Natural killer cell treated with Interleukin-12 subunit alpha and Interleukin-12 subunit beta and Interleukin-15 and Interleukin-18, amount 100 ng/mL, for 72 hours (primary cell): ENCODE data around the gene TAF13. TPM values are rescaled to one million over a fixed set of nuclear protein-coding genes. Genes with fewer than 3 reads are reported as not detected.

Experiments used
- ATAC-seq, 2 donors: fragments of 150-1000 bp; cut with Tn5 transposase in 1 of 2; sonication (Bioruptor Pico), chemical (Tn5 transposase) in 1 of 2; 2 replicates each; pipeline ENCODE4 v1.10.0; 2021
- DNase-seq: peaks from one replicate; pipeline ENCODE4 v3.0.0; 2022; ENCODE audit warnings: low spot score
- H3K27ac Mint-ChIP-seq, 2 donors: 1 replicate in 1 of 2; 2 replicates in 1 of 2; pipeline ENCODE4 v1.8.0; 2022; ENCODE audit warnings: mixed read lengths in 2 of 2, mild to moderate bottlenecking in 1 of 2, moderate library complexity in 1 of 2
- H3K27me3 Mint-ChIP-seq, 2 donors: 1 replicate in 1 of 2; 2 replicates in 1 of 2; pipeline ENCODE4 v1.8.0; 2022; ENCODE audit warnings: mixed read lengths in 2 of 2
- H3K36me3 Mint-ChIP-seq: one replicate; pipeline ENCODE4 v1.8.0; 2022; ENCODE audit warnings: mixed read lengths
- H3K4me1 Mint-ChIP-seq, 2 donors: 1 replicate in 1 of 2; 2 replicates in 1 of 2; pipeline ENCODE4 v1.8.0; 2022; ENCODE audit warnings: low read depth in 2 of 2, mixed read lengths in 2 of 2, mild to moderate bottlenecking in 1 of 2
- H3K4me3 Mint-ChIP-seq: one replicate; pipeline ENCODE4 v1.8.0; 2022; ENCODE audit warnings: mixed read lengths
- H3K9me3 Mint-ChIP-seq: 2 replicates; pipeline ENCODE4 v1.8.0; 2022; ENCODE audit warnings: mixed read lengths
- total RNA-seq, 2 donors: library from RNA; stranded (reverse); gene quantifications; one replicate each; pipeline ENCODE4 v1.2.3, GENCODE V29; 2022

The TAF13 gene
- total RNA-seq = 10 to 100 TPM; 28.1 to 42.3 TPM

GRCh38 chr1:109075531-109076490, at the start of gene TAF13:
Gene TAF13 (minus strand): TSS chr1:109076003. CDS start chr1:109075947, 56 bp downstream.
- no peaks in the 10 kb centered on the region for H3K36me3 Mint-ChIP-seq
- H3K27me3 Mint-ChIP-seq = peaks cover 4 to 6% of the 10 kb centered on the region in 2 donors
- H3K4me1 Mint-ChIP-seq = peaks cover 19 to 27% of the 10 kb centered on the region in 2 donors
- ATAC-seq = peak; percentile 100
- peak within 1 kb of the TSS; percentile 92 to 99 for H3K27ac Mint-ChIP-seq
- DNase-seq = peak; percentile 97
- peak within 1 kb of the TSS; percentile 96 for H3K4me3 Mint-ChIP-seq
- no peaks in the 10 kb centered on the region for H3K9me3 Mint-ChIP-seq

GRCh38 chr1:109120356-109120755, 44.6 kb upstream of the TAF13 start:
- H3K27me3 Mint-ChIP-seq = peaks cover 0 to 10% of the 10 kb centered on the region in 2 donors
- no peaks in the 10 kb centered on the region for H3K36me3 Mint-ChIP-seq
- ATAC-seq (no peak), DNase-seq (no peak)
- H3K27ac Mint-ChIP-seq = no peak overlapping the region
- no peaks in the 10 kb centered on the region for H3K4me1 Mint-ChIP-seq
- H3K4me3 Mint-ChIP-seq = no peak overlapping the region
- H3K9me3 Mint-ChIP-seq = no peaks in the 10 kb centered on the region

DNA sequence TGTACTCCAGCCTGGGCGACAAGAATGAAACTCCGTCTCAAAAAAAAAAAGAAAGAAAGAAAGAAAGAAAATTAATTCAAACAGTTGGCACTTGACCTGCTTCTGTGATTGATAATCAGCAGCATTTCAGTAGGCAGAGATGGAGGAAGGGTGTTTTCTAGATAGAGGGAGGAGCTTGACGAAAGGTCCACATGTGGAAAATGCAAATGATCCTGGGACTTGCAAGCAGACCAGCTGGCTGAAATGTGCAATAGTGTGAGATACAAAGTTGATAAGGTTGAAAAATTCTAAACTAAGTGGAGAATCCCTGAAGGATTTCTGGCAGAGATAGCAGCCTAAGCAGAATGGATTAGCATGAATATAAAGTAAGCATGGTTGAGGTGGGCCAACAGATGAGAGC, 42.3 kb upstream of the TAF13 start:
- Mint-ChIP-seq H3K9me3 (no peaks in the 10 kb centered on the region), H3K27ac (no peak overlapping the region), H3K4me1 (peaks cover 6 to 13% of the 10 kb centered on the region in 2 donors), H3K4me3 (no peak overlapping the region), H3K36me3 (no peaks in the 10 kb centered on the region), H3K27me3 (peaks cover 9 to 15% of the 10 kb centered on the region in 2 donors)
- ATAC-seq = no peak
- no peak for DNase-seq

GRCh38 chr1:109116286-109116685, 40.5 kb upstream of the TAF13 start:
- Mint-ChIP-seq H3K27ac (no peak overlapping the region), H3K9me3 (no peaks in the 10 kb centered on the region), H3K27me3 (peaks cover 16 to 23% of the 10 kb centered on the region in 2 donors), H3K4me3 (no peak overlapping the region), H3K36me3 (no peaks in the 10 kb centered on the region), H3K4me1 (peaks cover 12 to 27% of the 10 kb centered on the region in 2 donors)
- DNase-seq (no peak), ATAC-seq (no peak)

DNA sequence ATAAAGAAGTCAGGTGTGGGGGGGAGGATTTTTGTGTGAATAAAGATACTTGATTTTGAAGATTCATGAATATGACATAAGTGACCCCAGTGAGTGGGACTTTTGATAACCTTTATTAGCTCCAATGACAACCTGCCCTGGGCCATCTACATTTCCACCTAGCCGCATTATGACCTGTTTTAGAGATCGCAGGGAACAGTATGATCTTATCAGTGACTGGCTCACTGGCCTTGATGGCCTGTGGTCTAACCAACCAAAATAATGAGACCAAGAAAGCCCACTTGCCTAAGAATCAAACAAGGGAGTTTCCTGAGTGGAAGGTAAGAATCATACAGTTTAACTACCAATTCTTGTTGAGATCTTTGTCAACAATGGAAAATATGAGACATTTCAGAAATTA, 39.9 kb upstream of the TAF13 start:
- DNase-seq = no peak
- Mint-ChIP-seq H3K36me3 (no peaks in the 10 kb centered on the region), H3K9me3 (no peaks in the 10 kb centered on the region), H3K27ac (no peak overlapping the region), H3K4me3 (no peak overlapping the region), H3K4me1 (peaks cover 12 to 27% of the 10 kb centered on the region in 2 donors), H3K27me3 (peaks cover 19 to 27% of the 10 kb centered on the region in 2 donors)
- ATAC-seq = no peak

- DNase-seq = no peak
- Mint-ChIP-seq H3K4me3 (peak overlapping the region; percentile 91), H3K27me3 (peaks cover 28 to 35% of the 10 kb centered on the region in 2 donors), H3K4me1 (peaks cover 12 to 27% of the 10 kb centered on the region in 2 donors), H3K9me3 (no peaks in the 10 kb centered on the region), H3K27ac (no peak overlapping the region), H3K36me3 (no peaks in the 10 kb centered on the region)
- no peak for ATAC-seq
Observed at GRCh38 chr1:109114342-109114674, 38.5 kb upstream of the TAF13 start.

DNA sequence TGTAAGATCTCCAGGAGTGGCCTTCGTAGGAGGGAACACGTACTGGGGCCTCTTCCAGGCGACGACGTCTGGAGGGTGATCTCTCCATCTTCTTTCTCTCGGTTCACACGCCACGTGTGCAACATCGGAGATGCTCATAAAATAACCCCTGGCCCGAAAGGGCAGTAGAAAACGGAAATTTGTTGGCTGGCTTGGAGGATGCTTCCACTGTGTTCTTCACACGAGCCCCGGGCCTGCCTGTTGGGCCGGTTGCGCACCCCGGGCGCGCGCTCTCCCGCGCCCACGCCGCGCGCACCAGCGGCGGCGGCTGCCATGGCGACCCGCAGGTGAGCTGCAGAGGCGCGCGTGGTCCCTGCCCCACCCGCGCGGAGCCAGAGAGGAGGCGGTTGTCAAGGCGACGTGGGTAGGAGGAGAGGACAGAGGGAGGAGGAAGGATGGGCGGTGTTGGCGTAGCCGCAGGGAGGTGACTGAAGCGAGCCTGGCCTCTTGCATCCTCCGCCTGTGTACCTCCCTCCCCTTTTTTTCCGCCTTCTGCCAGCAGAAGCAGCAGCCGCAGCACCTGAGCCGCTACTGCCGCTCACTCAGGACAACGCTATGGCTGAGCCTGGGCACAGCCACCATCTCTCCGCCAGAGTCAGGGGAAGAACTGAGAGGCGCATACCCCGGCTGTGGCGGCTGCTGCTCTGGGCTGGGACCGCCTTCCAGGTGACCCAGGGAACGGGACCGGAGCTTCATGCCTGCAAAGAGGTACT, 38.0 kb upstream of the TAF13 start, which contains the start of gene ELAPOR1:
TSS of gene ELAPOR1 (plus strand) at position 526 of the 752 bp plus-strand sequence. CDS start at position 595, 69 bp downstream.
- DNase-seq = peak; percentile 83
- Mint-ChIP-seq H3K36me3 (no peaks in the 10 kb centered on the region), H3K27ac (peak within 1 kb of the TSS; percentile 74 to 87), H3K27me3 (peaks cover 28 to 35% of the 10 kb centered on the region in 2 donors), H3K9me3 (no peaks in the 10 kb centered on the region), H3K4me1 (peaks cover 12 to 27% of the 10 kb centered on the region in 2 donors), H3K4me3 (peak within 1 kb of the TSS; percentile 91)
- ATAC-seq = peak; percentile 88 to 91

DNA sequence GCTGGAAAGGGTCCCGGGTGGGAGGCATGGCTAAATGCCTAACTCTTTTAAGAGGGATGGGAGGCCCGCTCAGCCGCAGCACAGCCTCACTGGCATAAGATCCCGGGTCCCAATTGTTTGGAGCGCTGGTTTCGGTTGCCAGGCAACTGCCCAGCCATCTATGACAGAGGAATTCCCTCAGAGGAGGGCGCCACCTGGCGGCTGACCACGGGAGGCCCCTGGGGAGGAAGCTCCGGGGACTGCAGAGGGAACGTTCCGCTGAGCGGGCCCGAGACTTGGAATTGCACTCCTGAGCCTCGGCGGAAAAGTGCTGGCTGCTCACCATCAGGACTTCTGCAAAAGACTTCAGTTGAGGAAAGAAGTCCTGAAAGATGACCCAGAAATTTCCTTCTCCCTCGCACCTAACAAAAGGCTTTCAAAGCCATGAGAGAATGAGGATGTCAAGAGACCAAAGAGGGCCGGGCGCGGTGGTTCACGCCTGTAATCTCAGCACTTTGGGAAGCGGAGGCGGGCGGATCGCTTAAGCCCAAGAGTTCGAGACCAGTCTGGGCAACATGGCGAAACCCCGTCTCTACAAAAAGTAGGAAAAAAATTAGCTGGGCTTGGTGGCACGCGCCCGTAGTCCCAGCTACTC, 37.0 kb upstream of the TAF13 start:
- ATAC-seq = peak; percentile 83 to 88
- Mint-ChIP-seq H3K4me1 (peaks cover 12 to 27% of the 10 kb centered on the region in 2 donors), H3K4me3 (peak overlapping the region; percentile 91)

GRCh38 chr1:109112056-109112651, 36.4 kb upstream of the TAF13 start:
- H3K4me1 Mint-ChIP-seq = peaks cover 12 to 27% of the 10 kb centered on the region in 2 donors
- H3K9me3 Mint-ChIP-seq = no peaks in the 10 kb centered on the region
- H3K4me3 Mint-ChIP-seq = peak overlapping the region; percentile 91
- no peak for ATAC-seq
- no peak for DNase-seq
- H3K36me3 Mint-ChIP-seq = no peaks in the 10 kb centered on the region
- peak overlapping the region; percentile 74 to 87 for H3K27ac Mint-ChIP-seq
- peaks cover 34 to 37% of the 10 kb centered on the region in 2 donors for H3K27me3 Mint-ChIP-seq

More for the DNA sequence above, 37.0 kb upstream of the TAF13 start:
- no peaks in the 10 kb centered on the region for H3K36me3 Mint-ChIP-seq
- H3K9me3 Mint-ChIP-seq = no peaks in the 10 kb centered on the region
- H3K27ac Mint-ChIP-seq = peak overlapping the region; percentile 74 to 87
- peaks cover 34 to 35% of the 10 kb centered on the region in 2 donors for H3K27me3 Mint-ChIP-seq
- DNase-seq = peak; percentile 89

DNA sequence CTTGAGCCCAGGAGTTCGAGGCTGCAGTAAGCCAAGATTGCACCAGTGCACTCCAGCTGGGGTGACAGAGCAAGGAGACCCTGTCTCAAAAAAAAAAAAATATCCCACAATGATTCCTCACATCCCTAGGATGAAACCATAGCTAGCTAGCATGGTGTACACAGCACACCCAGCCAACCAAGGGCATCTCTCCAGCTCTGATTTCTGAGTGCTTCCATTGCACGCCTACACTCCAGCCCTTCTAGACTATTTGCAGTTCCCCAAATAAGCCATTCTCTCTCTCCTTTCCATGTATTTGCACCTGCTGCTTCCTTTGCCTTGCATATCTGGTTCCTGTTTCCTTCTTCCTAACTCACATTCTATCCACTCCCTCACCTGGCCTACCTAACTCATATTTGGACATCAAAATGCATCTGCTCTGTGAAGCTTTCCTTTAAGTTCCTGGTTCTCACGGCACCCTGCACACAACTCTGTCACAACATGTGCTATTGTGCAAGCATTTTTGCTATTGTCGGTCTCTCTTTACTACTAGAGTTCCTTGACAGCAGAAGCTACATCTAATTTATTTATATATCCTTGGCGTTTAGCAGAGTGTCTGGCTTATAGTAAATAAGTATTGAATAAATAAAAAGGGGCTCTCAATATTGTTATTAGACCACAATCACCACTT, 35.7 kb upstream of the TAF13 start:
- peaks cover 12 to 27% of the 10 kb centered on the region in 2 donors for H3K4me1 Mint-ChIP-seq
- H3K4me3 Mint-ChIP-seq = no peak overlapping the region
- H3K9me3 Mint-ChIP-seq = no peaks in the 10 kb centered on the region
- ATAC-seq (no peak), DNase-seq (no peak)
- no peak overlapping the region for H3K27ac Mint-ChIP-seq
- H3K36me3 Mint-ChIP-seq = no peaks in the 10 kb centered on the region
- H3K27me3 Mint-ChIP-seq = peaks cover 34 to 37% of the 10 kb centered on the region in 2 donors

DNA sequence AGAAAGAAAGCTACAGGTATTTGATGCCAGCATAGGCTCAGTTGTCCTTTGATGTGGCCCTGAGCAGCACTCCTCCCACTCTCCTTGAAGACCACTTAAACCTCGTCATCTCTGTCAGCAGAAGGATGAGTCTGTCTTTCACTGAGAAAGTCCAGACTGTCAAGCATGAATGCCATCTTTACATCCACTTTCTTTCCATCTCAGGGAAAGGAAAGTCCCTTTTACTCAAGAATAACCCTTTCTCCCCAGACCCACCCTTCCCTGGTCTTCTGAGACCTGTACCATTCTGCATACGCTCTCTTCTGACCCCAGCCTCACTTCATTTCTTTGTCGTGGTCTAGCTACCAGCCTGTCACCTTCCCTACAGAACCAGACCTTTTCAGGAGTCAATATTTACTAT, 34.1 kb upstream of the TAF13 start:
- Mint-ChIP-seq H3K27ac (no peak overlapping the region), H3K27me3 (peaks cover 30 to 34% of the 10 kb centered on the region in 2 donors), H3K4me1 (peaks cover 12 to 27% of the 10 kb centered on the region in 2 donors), H3K9me3 (no peaks in the 10 kb centered on the region), H3K4me3 (no peak overlapping the region), H3K36me3 (no peaks in the 10 kb centered on the region)
- ATAC-seq (no peak), DNase-seq (no peak)

GRCh38 chr1:109107785-109108184, 32.0 kb upstream of the TAF13 start:
- H3K4me1 Mint-ChIP-seq = peaks cover 4 to 12% of the 10 kb centered on the region in 2 donors

More at GRCh38 chr1:109107785-109108184, 32.0 kb upstream of the TAF13 start:
- peaks cover 22 to 25% of the 10 kb centered on the region in 2 donors for H3K27me3 Mint-ChIP-seq
- H3K36me3 Mint-ChIP-seq = no peaks in the 10 kb centered on the region
- ATAC-seq = no peak
- DNase-seq = no peak
- H3K4me3 Mint-ChIP-seq = no peak overlapping the region
- no peak overlapping the region for H3K27ac Mint-ChIP-seq
- H3K9me3 Mint-ChIP-seq = no peaks in the 10 kb centered on the region
